Natural killer cell (primary cell): ENCODE results near the gene S1PR4. TPM values are rescaled to one million over a fixed set of nuclear protein-coding genes. Genes with fewer than 3 reads are reported as not detected.

Experiments used
- ATAC-seq, 3 donors: fragments of 150-1000 bp in 2 of 3; fragments of 200-7000 bp in 1 of 3; cut with Tn5 transposase; 1 replicate in 1 of 3; 2 replicates in 2 of 3; pipeline ENCODE4 v1.10.0; 2021; ENCODE audit warnings: mild to moderate bottlenecking in 2 of 3, moderate library complexity in 2 of 3
- DNase-seq, 2 donors: peaks; one replicate each; pipeline versions ENCODE4 v3.0.0 to v3.0.0-alpha.2; 2013 to 2021; ENCODE audit warnings: mixed read lengths in 1 of 2
- H3K27ac ChIP-seq: one replicate; pipeline ENCODE4 v1.5.1; 2013; ENCODE audit warnings: mild to moderate bottlenecking, low read length
- H3K27me3 ChIP-seq: one replicate; pipeline ENCODE4 v1.6.1; 2013; ENCODE audit warnings: low read length; ENCODE audit not compliant: control insufficient read depth, insufficient read depth
- H3K36me3 ChIP-seq: one replicate; pipeline ENCODE4 v1.6.1; 2013; ENCODE audit warnings: low read length; ENCODE audit not compliant: control insufficient read depth, insufficient read depth
- H3K4me1 ChIP-seq: one replicate; pipeline ENCODE4 v1.6.1; 2013; ENCODE audit warnings: low read length; ENCODE audit not compliant: control insufficient read depth, insufficient read depth
- H3K4me3 ChIP-seq: one replicate; pipeline ENCODE4 v1.5.1; 2013; ENCODE audit warnings: low read length
- H3K9me3 ChIP-seq: one replicate; pipeline ENCODE4 v1.6.1; 2013; ENCODE audit warnings: low read length; ENCODE audit not compliant: control insufficient read depth, insufficient read depth
- H3K27ac Mint-ChIP-seq, 2 donors: one replicate each; pipeline ENCODE4 v1.8.0; 2022; ENCODE audit warnings: mild to moderate bottlenecking in 2 of 2, mixed read lengths in 2 of 2, moderate library complexity in 1 of 2
- H3K27me3 Mint-ChIP-seq, 2 donors: one replicate each; pipeline ENCODE4 v1.8.0; 2022; ENCODE audit warnings: low read depth in 2 of 2, mixed read lengths in 2 of 2
- H3K36me3 Mint-ChIP-seq: one replicate; pipeline ENCODE4 v1.8.0; 2022; ENCODE audit warnings: mixed read lengths
- H3K4me1 Mint-ChIP-seq, 2 donors: one replicate each; pipeline ENCODE4 v1.8.0; 2022; ENCODE audit warnings: mixed read lengths in 2 of 2
- H3K4me3 Mint-ChIP-seq: one replicate; pipeline ENCODE4 v1.8.0; 2022; ENCODE audit warnings: mild to moderate bottlenecking, moderate library complexity, mixed read lengths
- H3K9me3 Mint-ChIP-seq, 2 donors: one replicate each; pipeline ENCODE4 v1.8.0; 2022; ENCODE audit warnings: mixed read lengths in 2 of 2
- WGBS: methylation state at CpG from one replicate; pipeline ENCODE4 v1.1.7; 2013; ENCODE audit warnings: missing lambda C conversion rate; ENCODE audit not compliant: insufficient coverage; 5-methylcytosine and 5-hydroxymethylcytosine counted together
- intact Hi-C: fragments of 100-400 bp; cut with micrococcal nuclease; formaldehyde crosslinking; loops from one replicate; pipeline ENCODE4 v1.14.2; 2022
- total RNA-seq, 4 donors: library from RNA; stranded (reverse); fragments of 120-200 nt in 1 of 4; gene quantifications; one replicate each; pipeline versions ENCODE4 v1.2.3 to v1.2.4, GENCODE V29; 2013 to 2022
- TF ChIP-seq, protein P1 (sequence below): fragments of 200-600 bp; IDR thresholded peaks from one replicate; pipeline ENCODE4 v1.8.0; 2022; ENCODE audit warnings: antibody characterized with exemption

Gene S1PR4
- total RNA-seq, 3 donors from 2014 or later (not counting 1 experiment from before 2014, with no cell fraction given), result 37.1 to 60.4 (median 51.7) TPM

GRCh38 chr19:3207461-3208242, 29.1 kb downstream of the S1PR4 start:
- Mint-ChIP-seq H3K27me3 (no peaks in the 10 kb centered on the region), H3K9me3 (no peaks in the 10 kb centered on the region), H3K27ac (no peak overlapping the region), H3K4me1 (peaks cover 0 to 5% of the 10 kb centered on the region in 2 donors), H3K4me3 (no peak overlapping the region), H3K36me3 (no peaks in the 10 kb centered on the region)
- intact Hi-C loops, result no loop called here
- 95% methylated on average over 43 of the region's 43 CpGs for WGBS
- Histone ChIP-seq H3K9me3 (no peaks in the 10 kb centered on the region), H3K36me3 (peaks cover 23% of the 10 kb centered on the region), H3K27ac (no peak overlapping the region), H3K4me1 (no peaks in the 10 kb centered on the region), H3K4me3 (no peak overlapping the region), H3K27me3 (no peaks in the 10 kb centered on the region)
- ATAC-seq (no peak), DNase-seq (no peak)
- TF ChIP-seq, protein P1, sequence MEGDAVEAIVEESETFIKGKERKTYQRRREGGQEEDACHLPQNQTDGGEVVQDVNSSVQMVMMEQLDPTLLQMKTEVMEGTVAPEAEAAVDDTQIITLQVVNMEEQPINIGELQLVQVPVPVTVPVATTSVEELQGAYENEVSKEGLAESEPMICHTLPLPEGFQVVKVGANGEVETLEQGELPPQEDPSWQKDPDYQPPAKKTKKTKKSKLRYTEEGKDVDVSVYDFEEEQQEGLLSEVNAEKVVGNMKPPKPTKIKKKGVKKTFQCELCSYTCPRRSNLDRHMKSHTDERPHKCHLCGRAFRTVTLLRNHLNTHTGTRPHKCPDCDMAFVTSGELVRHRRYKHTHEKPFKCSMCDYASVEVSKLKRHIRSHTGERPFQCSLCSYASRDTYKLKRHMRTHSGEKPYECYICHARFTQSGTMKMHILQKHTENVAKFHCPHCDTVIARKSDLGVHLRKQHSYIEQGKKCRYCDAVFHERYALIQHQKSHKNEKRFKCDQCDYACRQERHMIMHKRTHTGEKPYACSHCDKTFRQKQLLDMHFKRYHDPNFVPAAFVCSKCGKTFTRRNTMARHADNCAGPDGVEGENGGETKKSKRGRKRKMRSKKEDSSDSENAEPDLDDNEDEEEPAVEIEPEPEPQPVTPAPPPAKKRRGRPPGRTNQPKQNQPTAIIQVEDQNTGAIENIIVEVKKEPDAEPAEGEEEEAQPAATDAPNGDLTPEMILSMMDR, result no peak

DNA sequence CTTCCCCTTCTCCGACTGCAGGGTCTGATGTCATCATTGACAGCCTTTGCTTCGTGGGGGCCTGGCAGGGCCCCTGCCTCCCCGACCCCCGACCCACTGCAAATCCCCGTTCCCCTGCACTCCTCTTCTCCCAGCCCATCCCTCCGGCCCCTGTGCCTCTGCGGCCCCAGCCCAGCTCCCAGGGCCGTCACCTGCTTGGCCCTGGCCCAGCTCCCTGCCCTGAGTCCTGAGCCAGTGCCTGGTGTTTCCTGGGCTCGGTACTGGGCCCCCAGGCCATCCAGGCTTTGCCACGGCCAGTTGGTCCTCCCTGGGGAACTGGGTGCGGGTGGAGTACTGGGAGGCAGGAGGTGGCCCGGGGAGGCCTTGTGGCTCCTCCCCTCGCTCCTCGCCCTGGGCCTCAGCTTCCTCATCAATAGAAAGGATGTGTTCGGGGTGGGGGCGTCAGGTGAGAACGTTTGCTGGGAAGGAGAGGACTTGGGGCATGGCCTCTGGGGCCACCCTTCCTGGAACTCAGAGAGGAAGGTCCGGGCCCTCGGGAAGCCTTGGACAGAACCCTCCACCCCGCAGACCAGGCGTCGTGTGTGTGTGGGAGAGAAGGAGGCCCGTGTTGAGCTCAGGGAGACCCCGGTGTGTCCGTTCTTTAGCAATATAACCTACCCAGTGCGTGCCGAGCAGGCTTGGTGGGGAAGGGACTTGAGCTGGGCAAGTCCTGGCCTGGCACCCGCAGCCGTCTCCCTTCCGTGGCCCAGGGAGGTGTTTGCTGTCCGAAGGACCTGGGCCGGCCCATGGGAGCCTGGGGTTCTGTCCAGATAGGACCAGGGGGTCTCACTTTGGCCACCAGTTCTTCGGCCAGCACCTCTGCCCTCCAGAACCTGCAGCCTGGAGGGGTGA, 30.0 kb downstream of the S1PR4 start:
- Histone ChIP-seq H3K27ac (no peak overlapping the region), H3K36me3 (peaks cover 22% of the 10 kb centered on the region), H3K4me1 (no peaks in the 10 kb centered on the region), H3K9me3 (no peaks in the 10 kb centered on the region), H3K27me3 (no peaks in the 10 kb centered on the region), H3K4me3 (no peak overlapping the region)
- Mint-ChIP-seq H3K4me1 (peaks cover 0 to 5% of the 10 kb centered on the region in 2 donors), H3K9me3 (no peaks in the 10 kb centered on the region), H3K27me3 (no peaks in the 10 kb centered on the region), H3K4me3 (no peak overlapping the region), H3K36me3 (no peaks in the 10 kb centered on the region), H3K27ac (no peak overlapping the region)
- TF ChIP-seq, protein P1, result no peak
- 92% methylated on average over 33 of the region's 33 CpGs for WGBS
- ATAC-seq (no peak), DNase-seq (no peak)
- intact Hi-C loops, result no loop called here

DNA sequence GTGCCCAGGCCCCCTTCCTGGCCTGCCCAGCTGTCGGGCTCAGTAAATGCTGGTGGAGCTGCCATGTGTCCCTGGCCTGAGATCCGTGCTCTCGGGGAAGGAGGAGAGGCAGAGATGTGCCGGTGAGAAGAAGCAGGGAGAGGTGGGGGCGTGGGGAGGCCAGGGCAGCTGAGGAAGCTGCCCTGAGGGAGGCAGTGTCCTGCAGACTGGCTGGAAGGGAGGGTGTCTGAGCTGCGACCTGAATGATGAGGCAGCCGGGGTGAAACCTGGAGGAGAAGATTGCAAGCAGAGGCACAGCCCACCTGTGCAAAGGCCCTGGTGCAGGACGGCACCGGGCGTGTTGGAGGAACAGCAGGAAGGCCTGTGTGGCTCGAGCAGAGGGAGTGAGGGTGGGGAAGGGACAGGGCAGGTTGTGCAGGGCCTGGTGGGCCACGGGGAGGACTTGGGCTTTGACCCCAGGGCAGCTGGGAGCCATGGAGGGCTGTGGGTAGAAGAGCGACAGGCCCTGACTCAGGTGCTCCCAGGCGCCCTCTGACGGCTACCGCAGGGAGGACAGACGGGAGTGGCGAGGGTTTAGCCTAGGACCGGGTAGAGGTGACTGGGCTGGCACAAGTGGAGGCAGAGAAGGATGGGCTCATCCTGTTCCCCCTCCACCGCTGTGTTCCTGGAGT, 31.9 kb downstream of the S1PR4 start:
- Mint-ChIP-seq H3K9me3 (no peaks in the 10 kb centered on the region), H3K4me1 (peaks cover 0 to 5% of the 10 kb centered on the region in 2 donors), H3K36me3 (no peaks in the 10 kb centered on the region), H3K27ac (peak overlapping the region in 1 of 2 donors; percentile 24), H3K4me3 (no peak overlapping the region), H3K27me3 (no peaks in the 10 kb centered on the region)
- Histone ChIP-seq H3K36me3 (peaks cover 14% of the 10 kb centered on the region), H3K4me3 (no peak overlapping the region), H3K27ac (no peak overlapping the region), H3K9me3 (no peaks in the 10 kb centered on the region), H3K27me3 (no peaks in the 10 kb centered on the region), H3K4me1 (no peaks in the 10 kb centered on the region)
- intact Hi-C loops, result loop anchor here (5.0 kb wide), 1 partner anchor 258 kb away; no protein-coding TSS in a partner anchor
- TF ChIP-seq, protein P1, result peak; percentile 64
- ATAC-seq, result peak; percentile 77 to 97 (median 91)
- WGBS, result 48% methylated on average over 20 of the region's 20 CpGs
- peak; percentile 60 to 78 for DNase-seq
